PFSK-1 (cell line): Measurements from ENCODE around the gene DAB2IP.

Source experiments
- FOXP2 ChIP-seq: optimal IDR thresholded peaks from 2 replicates; pipeline ENCODE3; 2011; ENCODE audit warnings: borderline replicate concordance, control low read depth, inconsistent platforms; ENCODE audit not compliant: insufficient read depth; ENCODE audit errors: extremely low read length, extremely low read depth
- POLR2AphosphoS5 ChIP-seq: IDR thresholded peaks from 2 replicates; pipeline ENCODE4 v1.6.1; 2012; ENCODE audit warnings: low read depth, mild to moderate bottlenecking, control low read depth, low read length, moderate library complexity
- SIN3A ChIP-seq: IDR thresholded peaks from 2 replicates; pipeline ENCODE4 v1.6.1; 2012; ENCODE audit warnings: mild to moderate bottlenecking, low read length, moderate library complexity, borderline replicate concordance; ENCODE audit not compliant: insufficient read depth
- TAF1 ChIP-seq: IDR thresholded peaks from 2 replicates; pipeline ENCODE4 v1.6.1; 2012; ENCODE audit warnings: low read length, control low read depth, borderline replicate concordance; ENCODE audit not compliant: insufficient read depth
- TF ChIP-seq, protein P1 (sequence below), 2 experiments: IDR thresholded peaks; 2 replicates each; pipeline versions ENCODE4 v1.6.1 to v1.8.0; 2011 to 2012; ENCODE audit warnings: low read depth in 2 of 2, low read length in 2 of 2, control low read depth in 1 of 2, inconsistent platforms in 1 of 2, mild to moderate bottlenecking in 1 of 2, moderate library complexity in 1 of 2; ENCODE audit not compliant: insufficient read depth in 1 of 2

GRCh38 chr9:121816449-121816817, 165.0 kb downstream of the DAB2IP start:
- TF ChIP-seq, protein P1, sequence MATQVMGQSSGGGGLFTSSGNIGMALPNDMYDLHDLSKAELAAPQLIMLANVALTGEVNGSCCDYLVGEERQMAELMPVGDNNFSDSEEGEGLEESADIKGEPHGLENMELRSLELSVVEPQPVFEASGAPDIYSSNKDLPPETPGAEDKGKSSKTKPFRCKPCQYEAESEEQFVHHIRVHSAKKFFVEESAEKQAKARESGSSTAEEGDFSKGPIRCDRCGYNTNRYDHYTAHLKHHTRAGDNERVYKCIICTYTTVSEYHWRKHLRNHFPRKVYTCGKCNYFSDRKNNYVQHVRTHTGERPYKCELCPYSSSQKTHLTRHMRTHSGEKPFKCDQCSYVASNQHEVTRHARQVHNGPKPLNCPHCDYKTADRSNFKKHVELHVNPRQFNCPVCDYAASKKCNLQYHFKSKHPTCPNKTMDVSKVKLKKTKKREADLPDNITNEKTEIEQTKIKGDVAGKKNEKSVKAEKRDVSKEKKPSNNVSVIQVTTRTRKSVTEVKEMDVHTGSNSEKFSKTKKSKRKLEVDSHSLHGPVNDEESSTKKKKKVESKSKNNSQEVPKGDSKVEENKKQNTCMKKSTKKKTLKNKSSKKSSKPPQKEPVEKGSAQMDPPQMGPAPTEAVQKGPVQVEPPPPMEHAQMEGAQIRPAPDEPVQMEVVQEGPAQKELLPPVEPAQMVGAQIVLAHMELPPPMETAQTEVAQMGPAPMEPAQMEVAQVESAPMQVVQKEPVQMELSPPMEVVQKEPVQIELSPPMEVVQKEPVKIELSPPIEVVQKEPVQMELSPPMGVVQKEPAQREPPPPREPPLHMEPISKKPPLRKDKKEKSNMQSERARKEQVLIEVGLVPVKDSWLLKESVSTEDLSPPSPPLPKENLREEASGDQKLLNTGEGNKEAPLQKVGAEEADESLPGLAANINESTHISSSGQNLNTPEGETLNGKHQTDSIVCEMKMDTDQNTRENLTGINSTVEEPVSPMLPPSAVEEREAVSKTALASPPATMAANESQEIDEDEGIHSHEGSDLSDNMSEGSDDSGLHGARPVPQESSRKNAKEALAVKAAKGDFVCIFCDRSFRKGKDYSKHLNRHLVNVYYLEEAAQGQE (IDR thresholded peaks at IDR 0.05; ENCODE audit: insufficient read depth in 1 of 2, low read depth in 2 of 2, low read length in 2 of 2), result no peak
- TF ChIP-seq POLR2AphosphoS5, result no peak
- TF ChIP-seq TAF1, result no peak
- TF ChIP-seq SIN3A, result no peak
- TF ChIP-seq FOXP2, result no peak
